ENCODE measurements around the gene CYB5D1. TPM values are rescaled to one million over a fixed set of nuclear protein-coding genes. Genes with fewer than 3 reads are reported as not detected.
A peak's percentile ranks its signal among the peaks of the same experiment; 100 is the strongest.

The CYB5D1 gene
- total RNA-seq, 1 experiment from 2014 or later, result 18.0 TPM

DNA sequence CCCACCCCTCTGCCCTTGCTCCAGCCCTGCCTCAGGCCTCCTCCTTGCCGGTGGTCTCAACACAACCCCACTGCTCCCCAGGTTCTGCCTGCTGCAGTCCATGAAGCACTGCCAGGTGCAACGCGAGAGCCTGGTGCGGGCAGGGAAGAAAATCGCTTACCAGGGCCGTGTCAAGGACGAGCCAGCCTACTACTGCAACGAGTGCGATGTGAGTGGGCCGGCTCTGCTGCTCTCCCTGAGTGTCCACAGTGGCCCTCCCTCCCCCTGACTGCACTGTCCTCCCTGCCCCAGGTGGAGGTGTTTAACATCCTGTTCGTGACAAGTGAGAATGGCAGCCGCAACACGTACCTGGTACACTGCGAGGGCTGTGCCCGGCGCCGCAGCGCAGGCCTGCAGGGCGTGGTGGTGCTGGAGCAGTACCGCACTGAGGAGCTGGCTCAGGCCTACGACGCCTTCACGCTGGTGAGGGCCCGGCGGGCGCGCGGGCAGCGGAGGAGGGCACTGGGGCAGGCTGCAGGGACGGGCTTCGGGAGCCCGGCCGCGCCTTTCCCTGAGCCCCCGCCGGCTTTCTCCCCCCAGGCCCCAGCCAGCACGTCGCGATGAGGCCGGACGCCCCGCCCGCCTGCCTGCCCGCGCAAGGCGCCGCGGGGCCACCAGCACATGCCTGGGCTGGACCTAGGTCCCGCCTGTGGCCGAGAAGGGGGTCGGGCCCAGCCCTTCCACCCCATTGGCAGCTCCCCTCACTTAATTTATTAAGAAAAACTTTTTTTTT, 4.7 kb upstream of the CYB5D1 start:
- H4K20me1 ChIP-seq (ENCODE audit: control insufficient read depth, insufficient read depth, insufficient read length), result no peaks in the 10 kb centered on the region
- no peak overlapping the region for H3K9ac ChIP-seq (ENCODE audit: extremely low read depth, insufficient read length, low read length)
- no peak overlapping the region for H2BK120ac ChIP-seq (ENCODE audit: low read depth, low read length, poor library complexity, severe bottlenecking)
- H3K23ac ChIP-seq (ENCODE audit: insufficient read length, low read depth, low read length), result no peak overlapping the region
- peaks cover 16 to 31% of the 10 kb centered on the region in 2 experiments for H3K4me1 Mint-ChIP-seq
- H3K27ac ChIP-seq (ENCODE audit: insufficient read length, low read depth, low read length), result no peak overlapping the region
- no peak overlapping the region for H3K14ac ChIP-seq (ENCODE audit: insufficient read depth, low read length)
- no peaks in the 10 kb centered on the region for H3K79me1 ChIP-seq (ENCODE audit: insufficient read depth, low read depth, low read length, poor library complexity, severe bottlenecking)
- peak; percentile 72 for DNase-seq
- H3K56ac ChIP-seq (ENCODE audit: insufficient read length, low read depth, low read length), result no peak overlapping the region
- H3K27ac Mint-ChIP-seq, result no peak overlapping the region
- peaks cover 18% of the 10 kb centered on the region for H3K27me3 Mint-ChIP-seq (ENCODE audit: low read depth)
- no peaks in the 10 kb centered on the region; the same call in 1 of the 2 replicates for H3K4me1 ChIP-seq (ENCODE audit: insufficient read depth, low read length)
- H4K91ac ChIP-seq (ENCODE audit: insufficient read length, low read depth, low read length), result no peak overlapping the region
- no peak overlapping the region for H4K5ac ChIP-seq (ENCODE audit: insufficient read length, low read depth, low read length)
- 0 out of 5 replicates have a peak, but pooled peaks cover 0 to 3% of the 10 kb centered on the region in 2 experiments for H3K9me3 Mint-ChIP-seq
- H4K8ac ChIP-seq (replicated peaks; ENCODE audit: insufficient read length, low read depth, low read length), result no peak overlapping the region
- H3K18ac ChIP-seq (ENCODE audit: insufficient read length, low read depth, low read length), result no peak overlapping the region
- H2BK5ac ChIP-seq (ENCODE audit: insufficient read length, low read length), result no peak overlapping the region
- no CpG with 5 or more reads among the region's 51 CpGs for WGBS (ENCODE audit: extremely low coverage, insufficient read length, low lambda C conversion rate)
- H3K9me3 ChIP-seq (ENCODE audit: control insufficient read depth, low read depth, low read length), result no peaks in the 10 kb centered on the region
- no peak overlapping the region for H2AFZ ChIP-seq (ENCODE audit: low read length)
- no peak overlapping the region for H2BK12ac ChIP-seq (ENCODE audit: insufficient read length, low read depth, low read length)
- TF ChIP-seq CTCF (conservative IDR thresholded peaks at IDR 0.05), result no peak
- no peak overlapping the region for H2BK20ac ChIP-seq (ENCODE audit: low read depth, low read length, poor library complexity, severe bottlenecking)
- H3K4ac ChIP-seq (ENCODE audit: low read depth, low read length), result no peak overlapping the region
- H3K27me3 ChIP-seq (ENCODE audit: insufficient read depth, low read length), result peaks cover 30% of the 10 kb centered on the region; the same call in 1 of the 2 replicates
- peak overlapping the region in 1 of 2 experiments; percentile 40; a peak in 1 of 5 replicates for H3K4me3 Mint-ChIP-seq
- no peak overlapping the region for H2BK15ac ChIP-seq (ENCODE audit: low read depth, low read length)
- H3K4me2 ChIP-seq (ENCODE audit: insufficient read depth, insufficient read length, low read length), result peak overlapping the region; percentile 35
- no peaks in the 10 kb centered on the region for H3K79me2 ChIP-seq (ENCODE audit: insufficient read depth, low read length)
- no peak overlapping the region for H3T11ph ChIP-seq (ENCODE audit: low read length)
- peaks cover 30% of the 10 kb centered on the region for H3K23me2 ChIP-seq (ENCODE audit: insufficient read length, low read depth, low read length, poor library complexity, severe bottlenecking)
- no peak overlapping the region for H2AK5ac ChIP-seq (ENCODE audit: insufficient read length, low read length)
- H3K36me3 Mint-ChIP-seq (ENCODE audit: insufficient read depth in 1 of 3, low read depth in 3 of 3), result peaks cover 0 to 38% (median 24%) of the 10 kb centered on the region in 3 experiments; a peak in 4 of 7 replicates
